Effector memory CD4-positive, alpha-beta T cell (primary cell): Measurements from ENCODE around the gene COL5A1.

ENCODE experiments used
- DNase-seq, 3 donors: peaks; one replicate each; pipeline ENCODE4 v3.0.0-alpha.2; 2020
- H3K27ac ChIP-seq: 2 replicates; pipeline ENCODE4 v1.7.0; 2013; ENCODE audit warnings: mild to moderate bottlenecking, low read length, moderate library complexity; ENCODE audit not compliant: insufficient read depth, poor library complexity, severe bottlenecking
- H3K27me3 ChIP-seq: replicated peaks from 2 replicates; pipeline ENCODE4 v1.7.0; 2013; ENCODE audit warnings: mild to moderate bottlenecking, low read length; ENCODE audit not compliant: insufficient read depth, control insufficient read depth, poor library complexity, severe bottlenecking
- H3K36me3 ChIP-seq: 2 replicates; pipeline ENCODE4 v1.7.0; 2013; ENCODE audit warnings: mild to moderate bottlenecking, low read length, moderate library complexity; ENCODE audit not compliant: control insufficient read depth, insufficient read depth
- H3K4me1 ChIP-seq: 2 replicates; pipeline ENCODE4 v1.7.0; 2013; ENCODE audit warnings: low read length, mild to moderate bottlenecking; ENCODE audit not compliant: control insufficient read depth, insufficient read depth, poor library complexity, severe bottlenecking
- H3K4me3 ChIP-seq: 2 replicates; pipeline ENCODE4 v1.7.0; 2013; ENCODE audit warnings: low read length, low read depth, mild to moderate bottlenecking; ENCODE audit not compliant: insufficient read depth, poor library complexity, severe bottlenecking
- H3K9me3 ChIP-seq: 2 replicates; pipeline ENCODE4 v1.7.0; 2013; ENCODE audit warnings: mild to moderate bottlenecking, low read length, moderate library complexity; ENCODE audit not compliant: control insufficient read depth

COL5A1 gene

GRCh38 chr9:134739660-134739968, 98.0 kb downstream of the COL5A1 start:
- no peaks in the 10 kb centered on the region for H3K4me1 ChIP-seq
- no peak overlapping the region for H3K4me3 ChIP-seq
- H3K27me3 ChIP-seq, result no peaks in the 10 kb centered on the region
- no peaks in the 10 kb centered on the region for H3K36me3 ChIP-seq
- no peak overlapping the region for H3K27ac ChIP-seq
- H3K9me3 ChIP-seq, result no peaks in the 10 kb centered on the region
- no peak for DNase-seq

- H3K36me3 ChIP-seq, result no peaks in the 10 kb centered on the region
- no peaks in the 10 kb centered on the region for H3K4me1 ChIP-seq
- H3K27ac ChIP-seq, result no peak overlapping the region
- DNase-seq, result no peak
- H3K9me3 ChIP-seq, result no peaks in the 10 kb centered on the region
- no peaks in the 10 kb centered on the region for H3K27me3 ChIP-seq
- H3K4me3 ChIP-seq, result no peak overlapping the region
Measured at GRCh38 chr9:134740071-134740470, 98.5 kb downstream of the COL5A1 start.

- Histone ChIP-seq H3K27ac (no peak overlapping the region), H3K27me3 (no peaks in the 10 kb centered on the region), H3K9me3 (no peaks in the 10 kb centered on the region), H3K4me3 (no peak overlapping the region), H3K36me3 (no peaks in the 10 kb centered on the region), H3K4me1 (no peaks in the 10 kb centered on the region)
- no peak for DNase-seq
Measured at GRCh38 chr9:134741846-134742245, 100.2 kb downstream of the COL5A1 start.

GRCh38 chr9:134742822-134743535, 101.4 kb downstream of the COL5A1 start:
- DNase-seq, result no peak
- Histone ChIP-seq H3K27me3 (no peaks in the 10 kb centered on the region), H3K4me1 (no peaks in the 10 kb centered on the region), H3K9me3 (no peaks in the 10 kb centered on the region), H3K4me3 (no peak overlapping the region), H3K36me3 (no peaks in the 10 kb centered on the region), H3K27ac (no peak overlapping the region)

DNA sequence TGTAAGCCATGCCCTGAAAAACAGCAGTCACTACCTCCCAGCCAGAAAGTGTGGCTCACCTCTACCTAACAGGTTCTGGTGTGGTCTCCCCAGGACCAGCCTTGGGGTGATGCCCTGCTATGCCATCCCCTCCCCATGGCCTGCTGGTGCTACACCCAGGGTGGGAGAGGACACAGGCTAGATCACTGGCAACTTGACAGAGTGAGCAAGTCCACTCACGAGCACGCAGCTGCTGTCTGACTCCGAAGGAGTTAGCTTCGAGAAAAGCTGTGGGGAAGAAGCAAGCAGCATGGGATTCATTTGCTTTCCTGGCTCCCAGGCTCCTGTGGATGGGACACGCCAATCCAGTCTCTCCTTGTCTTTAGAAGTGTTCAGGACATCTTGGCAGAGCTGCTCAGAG, 102.2 kb downstream of the COL5A1 start:
- Histone ChIP-seq H3K4me1 (no peaks in the 10 kb centered on the region), H3K9me3 (no peaks in the 10 kb centered on the region), H3K36me3 (no peaks in the 10 kb centered on the region), H3K4me3 (no peak overlapping the region), H3K27ac (no peak overlapping the region), H3K27me3 (no peaks in the 10 kb centered on the region)
- DNase-seq, result no peak

DNA sequence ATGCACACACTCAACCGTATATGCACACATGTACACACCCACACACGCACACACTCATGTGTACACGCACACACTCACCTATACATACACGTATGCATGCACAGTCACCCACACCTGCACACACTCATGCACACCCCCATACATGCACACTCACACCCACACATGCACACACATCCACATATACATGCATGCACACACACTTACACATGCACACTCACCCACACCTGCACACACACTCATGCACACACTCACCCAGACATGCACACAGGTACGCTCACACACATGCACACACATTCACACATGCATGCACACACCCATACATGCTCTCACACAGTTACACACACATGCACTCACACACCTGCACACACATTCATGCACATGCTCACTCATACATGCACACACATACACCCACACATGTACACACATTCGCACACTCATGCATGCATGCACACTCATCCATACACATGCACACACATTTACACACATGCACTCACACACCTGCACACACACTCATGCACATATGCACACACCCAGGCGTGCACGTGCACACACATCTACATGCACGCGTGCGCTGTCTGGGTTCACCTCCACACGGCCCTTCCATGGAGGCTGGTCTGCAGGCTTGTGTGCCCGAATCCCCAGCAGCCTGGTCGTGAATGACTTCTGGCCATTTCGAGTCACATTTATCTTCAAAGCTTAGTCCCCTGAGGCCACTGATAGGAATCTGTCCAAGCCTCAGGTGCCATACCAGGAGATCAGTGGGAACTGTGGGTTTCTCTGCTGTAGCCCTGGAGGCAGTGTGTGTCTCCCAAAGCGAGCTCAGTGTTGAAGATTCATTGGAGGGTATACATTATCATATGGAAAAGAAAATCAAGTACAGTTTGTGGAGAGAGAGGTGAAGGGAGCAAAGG, 103.0 kb downstream of the COL5A1 start:
- H3K4me1 ChIP-seq, result no peaks in the 10 kb centered on the region
- H3K36me3 ChIP-seq, result no peaks in the 10 kb centered on the region
- no peaks in the 10 kb centered on the region for H3K27me3 ChIP-seq
- no peak for DNase-seq
- no peak overlapping the region for H3K4me3 ChIP-seq
- no peaks in the 10 kb centered on the region for H3K9me3 ChIP-seq
- no peak overlapping the region for H3K27ac ChIP-seq

- no peak overlapping the region for H3K27ac ChIP-seq
- H3K4me1 ChIP-seq, result no peaks in the 10 kb centered on the region
- no peaks in the 10 kb centered on the region for H3K9me3 ChIP-seq
- no peak overlapping the region for H3K4me3 ChIP-seq
- H3K27me3 ChIP-seq, result no peaks in the 10 kb centered on the region
- no peak for DNase-seq
- H3K36me3 ChIP-seq, result no peaks in the 10 kb centered on the region
Measured at GRCh38 chr9:134747951-134748489, 106.4 kb downstream of the COL5A1 start.

DNA sequence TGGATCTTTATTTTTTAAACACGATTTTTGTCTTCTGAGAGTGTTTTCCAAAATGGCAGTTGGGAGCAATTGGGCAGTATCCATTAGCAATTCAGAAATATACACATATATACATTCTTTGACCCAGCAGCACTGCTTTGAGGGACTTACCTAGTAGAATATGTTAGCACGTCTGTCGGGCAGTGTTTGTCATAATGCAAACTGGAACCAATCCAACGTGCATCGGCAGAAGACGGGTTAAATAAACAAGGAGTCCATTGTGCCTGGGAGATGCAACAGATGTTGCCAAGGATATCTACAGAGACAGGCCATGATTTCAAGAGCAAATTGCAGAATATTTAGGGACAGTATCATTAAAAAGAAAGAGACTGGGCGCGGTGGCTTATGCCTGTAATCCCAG, 107.0 kb downstream of the COL5A1 start:
- H3K4me3 ChIP-seq, result no peak overlapping the region
- H3K36me3 ChIP-seq, result no peaks in the 10 kb centered on the region
- no peaks in the 10 kb centered on the region for H3K9me3 ChIP-seq
- no peaks in the 10 kb centered on the region for H3K27me3 ChIP-seq
- H3K4me1 ChIP-seq, result no peaks in the 10 kb centered on the region
- DNase-seq, result no peak
- no peak overlapping the region for H3K27ac ChIP-seq

GRCh38 chr9:134750450-134751155, 109.0 kb downstream of the COL5A1 start:
- Histone ChIP-seq H3K9me3 (no peaks in the 10 kb centered on the region), H3K27ac (no peak overlapping the region), H3K4me1 (no peaks in the 10 kb centered on the region), H3K4me3 (no peak overlapping the region), H3K27me3 (no peaks in the 10 kb centered on the region), H3K36me3 (no peaks in the 10 kb centered on the region)
- DNase-seq, result no peak
